T-helper 2 cell treated with Interferon-gamma antibody and Interleukin-4, amounts not matched to agents 100 ng/mL and 5 ng/mL, for 36 hours (primary cell): ENCODE data around the gene ASPN. TPM values are rescaled to one million over a fixed set of nuclear protein-coding genes. Genes with fewer than 3 reads are reported as not detected.

Experiments
- intact Hi-C: fragments of 100-400 bp; cut with micrococcal nuclease; formaldehyde crosslinking; loops from one replicate; pipeline ENCODE4 v1.15.1; 2023
- total RNA-seq: library from RNA; stranded (reverse); gene quantifications from 2 replicates; pipeline ENCODE4 v1.2.3, GENCODE V29; 2022

Gene ASPN
- total RNA-seq, 1 donor from 2014 or later: not detected

GRCh38 chr9:92476962-92477361 lies 5.3 kb downstream of the ASPN start:
- intact Hi-C loops: no loop called here

DNA sequence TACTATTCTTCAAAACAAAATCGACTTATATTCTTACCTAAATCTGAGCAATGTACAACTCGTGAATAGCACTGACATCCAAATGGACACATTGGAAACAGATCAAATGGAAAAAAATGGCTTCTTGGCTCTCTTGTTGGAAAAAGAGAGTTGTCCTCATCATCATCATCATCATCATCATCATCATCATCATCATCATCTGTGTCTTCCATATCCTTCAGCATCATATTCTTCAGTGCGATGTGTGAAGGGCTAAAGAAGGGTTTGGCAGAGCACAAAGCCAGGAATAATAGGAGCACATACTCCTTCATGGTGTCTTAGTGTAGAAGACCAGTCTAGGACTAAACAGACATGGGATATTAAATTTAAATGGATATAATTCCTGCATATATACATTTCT lies 7.7 kb downstream of the ASPN start:
- intact Hi-C loops: no loop called here

GRCh38 chr9:92468206-92468605 lies 14.1 kb downstream of the ASPN start:
- intact Hi-C loops: no loop called here

GRCh38 chr9:92467511-92467910 lies 14.8 kb downstream of the ASPN start:
- intact Hi-C loops: no loop called here

GRCh38 chr9:92467041-92467440 lies 15.3 kb downstream of the ASPN start:
- intact Hi-C loops: no loop called here

- intact Hi-C loops: no loop called here
Measured at GRCh38 chr9:92463984-92464383, 18.3 kb downstream of the ASPN start.

GRCh38 chr9:92463387-92463786 lies 18.9 kb downstream of the ASPN start:
- intact Hi-C loops: no loop called here

DNA sequence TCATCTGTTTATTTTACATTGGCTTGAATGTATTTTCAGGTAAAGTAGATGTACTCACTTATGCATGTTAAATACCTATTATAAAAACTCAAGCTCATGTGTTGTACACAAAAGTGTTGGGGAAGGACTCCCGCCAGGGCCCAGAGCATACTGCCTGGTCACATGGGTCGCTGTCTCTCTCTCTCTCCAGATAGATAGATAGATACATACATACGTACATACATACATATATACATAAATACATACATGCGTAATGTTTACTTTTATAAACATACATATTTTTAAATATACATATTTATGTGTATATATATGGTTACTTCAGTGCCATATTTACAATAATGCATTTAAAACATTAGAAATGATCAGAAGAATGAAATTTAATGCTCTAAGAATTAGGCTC lies 24.7 kb downstream of the ASPN start:
- intact Hi-C loops: no loop called here

- intact Hi-C loops: no loop called here
Measured at GRCh38 chr9:92455217-92455616, 27.1 kb downstream of the ASPN start.

DNA sequence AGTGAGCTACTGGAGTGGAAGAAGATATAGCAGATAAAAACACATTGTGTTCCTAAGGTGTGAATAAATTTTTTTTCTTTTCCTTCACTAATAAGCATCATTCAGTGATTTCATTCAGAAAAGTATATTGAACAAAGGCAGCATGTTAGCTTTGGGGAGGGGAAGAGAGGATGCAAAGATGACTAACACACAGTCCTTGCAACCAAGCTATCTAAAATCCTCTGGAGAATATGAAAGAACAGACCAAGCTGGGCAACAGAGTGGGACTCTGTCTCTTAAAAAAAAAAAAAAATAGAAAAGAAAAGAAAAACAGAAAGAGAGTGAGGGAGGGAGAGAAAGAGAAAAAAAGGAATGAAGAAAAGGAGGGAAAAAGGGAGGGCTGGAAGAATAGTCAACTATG lies 35.8 kb downstream of the ASPN start:
- intact Hi-C loops: no loop called here

DNA sequence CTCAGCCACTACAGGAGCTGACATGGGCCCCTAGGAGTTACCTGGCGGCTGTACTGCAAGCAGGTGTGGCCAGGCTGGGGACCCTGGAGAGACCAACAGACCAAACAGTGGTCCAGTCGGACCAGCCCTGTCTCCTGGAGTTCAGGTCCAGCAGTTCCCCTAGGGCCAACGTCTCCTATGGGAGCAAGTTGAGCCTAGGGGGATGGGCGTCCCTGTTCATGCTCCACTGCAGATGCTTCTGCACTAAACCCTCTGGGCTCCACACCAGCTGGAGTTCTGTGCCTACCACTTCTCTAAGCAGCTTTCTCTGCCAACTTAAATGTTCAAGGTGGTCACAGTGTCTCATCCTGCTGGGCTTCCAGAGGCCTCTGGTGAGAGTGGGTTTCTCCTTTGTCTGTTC lies 37.5 kb downstream of the ASPN start:
- intact Hi-C loops: no loop called here

DNA sequence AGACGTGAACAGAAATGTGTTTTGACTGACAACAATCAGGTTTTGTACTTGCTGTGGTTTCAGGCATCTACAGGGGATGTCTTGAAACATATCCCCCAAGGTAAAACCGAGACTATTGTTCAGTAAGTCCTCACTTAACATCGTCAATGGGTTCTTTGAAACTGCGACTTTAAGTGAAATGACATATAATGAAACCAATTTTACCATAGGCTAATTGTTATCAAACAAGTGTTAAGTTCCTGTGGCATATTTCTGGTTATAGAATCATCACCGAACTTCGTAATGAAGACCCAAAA lies 41.6 kb downstream of the ASPN start:
- intact Hi-C loops: no loop called here

DNA sequence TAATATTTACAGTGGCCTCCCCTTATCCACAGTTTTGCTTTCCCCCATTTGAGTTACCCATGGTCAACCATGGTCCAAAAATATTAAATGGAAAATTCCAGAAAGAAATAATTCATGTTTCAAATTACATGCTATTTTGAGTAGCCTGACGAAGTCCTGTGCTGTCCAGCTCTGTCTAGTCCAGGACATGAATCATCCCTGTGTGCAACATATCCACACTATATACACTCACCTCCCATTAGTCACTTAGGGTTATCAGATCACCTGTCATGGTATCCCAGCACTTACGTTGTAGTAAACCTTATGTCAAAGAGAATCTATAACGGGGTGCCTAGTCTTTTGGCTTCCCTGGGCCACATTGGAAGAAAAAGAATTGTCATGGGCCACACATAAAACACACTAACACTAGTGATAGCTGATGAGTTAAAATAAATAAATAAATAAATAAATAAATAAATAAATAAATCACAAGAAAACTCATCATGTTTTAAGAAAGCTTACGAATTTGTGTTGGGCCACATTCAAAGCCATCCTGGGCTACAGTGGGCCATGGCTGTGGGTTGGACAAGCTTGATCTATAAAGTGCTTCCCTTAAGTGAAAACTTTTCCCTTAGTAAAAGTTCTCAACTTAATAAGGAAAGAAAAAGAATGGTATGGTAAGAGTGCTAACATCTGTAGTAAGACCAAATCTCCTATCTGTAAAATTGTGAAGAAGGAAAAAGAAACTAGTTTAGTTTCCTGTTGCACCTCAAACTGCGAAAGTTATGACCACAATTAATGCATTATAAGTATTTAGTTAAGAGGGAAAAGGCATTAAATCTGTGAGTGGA lies 42.2 kb downstream of the ASPN start:
- intact Hi-C loops: loop anchor here (1.0 to 10.0 kb wide), 2 partner anchors 115 to 305 kb away; partner anchors contain the start of genes CENPP and NOL8

DNA sequence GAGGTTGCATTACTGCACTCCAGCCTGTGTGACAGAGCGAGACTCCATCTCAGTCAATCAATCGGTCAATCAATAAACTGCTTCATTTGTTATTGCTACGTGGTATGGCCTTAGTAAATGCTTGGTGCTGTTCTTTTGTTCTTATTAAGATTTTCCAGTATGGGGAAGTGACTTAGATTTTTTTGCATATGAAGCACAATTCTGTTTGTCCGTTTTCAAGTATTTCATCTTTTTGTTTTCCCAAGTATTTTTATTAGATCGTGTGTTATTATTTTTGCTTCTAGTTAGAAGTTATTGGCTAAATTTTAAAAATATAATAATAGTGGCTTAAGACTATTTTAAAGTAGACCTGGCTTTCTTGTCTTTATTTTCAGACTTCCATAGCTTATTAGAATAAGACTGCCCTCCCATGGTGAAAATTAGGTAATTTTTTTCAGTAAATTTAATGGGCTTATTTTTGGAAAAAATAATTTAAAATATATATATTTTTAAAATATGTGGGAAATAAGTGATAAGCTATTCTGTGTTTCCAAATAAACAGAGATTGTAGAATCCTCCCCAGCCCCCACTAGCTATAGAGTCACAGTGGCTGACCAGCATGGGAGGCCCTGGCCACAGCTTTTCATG lies 43.3 kb downstream of the ASPN start:
- intact Hi-C loops: loop anchor here (1.0 to 10.0 kb wide), 2 partner anchors 114 to 304 kb away; partner anchors contain the start of genes CENPP and NOL8

DNA sequence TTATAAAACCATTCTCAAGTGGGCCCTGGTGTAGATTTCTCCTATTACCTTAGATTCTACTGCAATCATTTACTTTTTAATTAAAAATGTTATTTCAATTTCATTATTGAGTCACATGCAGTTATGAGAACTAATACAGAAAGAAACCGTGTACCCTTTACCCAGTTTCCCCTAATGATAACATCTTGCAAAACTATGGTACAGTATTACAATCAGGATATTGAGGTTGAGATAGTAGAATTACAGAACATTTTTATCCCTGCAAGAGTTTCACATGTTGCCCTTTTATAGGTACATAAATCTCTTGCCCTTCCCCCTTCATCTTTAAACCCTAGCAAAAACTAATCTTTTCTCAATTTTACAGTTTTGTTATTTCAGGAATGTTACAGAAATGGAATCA lies 47.0 kb downstream of the ASPN start:
- intact Hi-C loops: loop anchor here (10.0 kb wide), 1 partner anchor 300 kb away; no protein-coding TSS in a partner anchor

- intact Hi-C loops: loop anchor here (10.0 kb wide), 1 partner anchor 298 kb away; no protein-coding TSS in a partner anchor
Measured at GRCh38 chr9:92432972-92433548, 49.2 kb downstream of the ASPN start.

DNA sequence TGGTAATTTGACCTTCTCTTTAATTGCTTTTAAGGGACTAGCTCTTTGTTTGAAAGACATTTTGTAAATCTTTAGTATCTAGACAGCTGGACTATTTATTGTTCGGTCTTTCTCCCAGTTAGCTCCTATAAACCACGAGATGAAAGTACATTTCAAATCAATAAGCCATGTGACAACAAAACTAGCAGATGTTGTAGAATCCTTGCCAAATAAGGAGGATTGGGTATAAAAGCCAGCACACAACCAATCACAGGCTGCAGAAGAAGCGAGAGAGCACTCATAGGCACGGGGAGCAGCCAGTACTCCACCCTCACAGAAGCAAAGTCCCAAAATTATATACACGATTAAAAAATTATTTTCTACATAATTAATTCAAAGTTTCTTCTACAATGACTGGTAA lies 50.0 kb downstream of the ASPN start:
- intact Hi-C loops: loop anchor here (10.0 kb wide), 1 partner anchor 298 kb away; no protein-coding TSS in a partner anchor

- intact Hi-C loops: loop anchor here (10.0 kb wide), 1 partner anchor 295 kb away; no protein-coding TSS in a partner anchor
Measured at GRCh38 chr9:92429836-92430235, 52.5 kb downstream of the ASPN start.

GRCh38 chr9:92426501-92427145 lies 55.7 kb downstream of the ASPN start:
- intact Hi-C loops: no loop called here

DNA sequence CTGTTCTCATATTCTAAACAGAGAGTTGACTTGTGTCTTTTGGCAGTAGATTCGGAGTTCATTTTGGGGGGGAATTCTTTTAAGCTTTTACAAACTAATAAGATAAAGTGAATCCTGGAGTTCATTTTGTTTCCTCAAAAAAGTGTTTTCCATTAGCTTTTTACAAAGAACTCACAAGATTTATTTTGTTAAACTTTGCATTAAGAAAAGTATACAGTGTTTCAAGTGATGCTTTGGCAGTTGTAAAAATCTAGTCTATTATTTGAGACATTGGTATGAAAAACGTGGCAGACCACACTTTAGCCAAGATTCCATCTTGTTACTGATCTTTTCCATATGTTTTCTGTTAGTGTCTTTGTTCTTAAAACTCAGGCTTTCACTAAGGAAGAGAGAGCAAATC lies 56.8 kb downstream of the ASPN start:
- intact Hi-C loops: no loop called here

GRCh38 chr9:92424340-92424739 lies 58.0 kb downstream of the ASPN start, which contains the start of gene OMD:
Gene OMD, minus strand, starts transcription at chr9:92424471. Its CDS starts 6,913 bp downstream, at chr9:92417558.
- intact Hi-C loops: no loop called here

GRCh38 chr9:92423612-92424011 lies 58.7 kb downstream of the ASPN start:
- intact Hi-C loops: no loop called here
